HepG2 (cell line): ENCODE measurements around the gene IVD. TPM values are rescaled to one million over a fixed set of nuclear protein-coding genes. Genes with fewer than 3 reads are reported as not detected.
A peak's percentile ranks its signal among the peaks of the same experiment; 100 is the strongest.

Source experiments
- CCAR2 ChIP-seq: fragments of 200-400 bp; formaldehyde crosslinking; optimal IDR thresholded peaks from 2 replicates; pipeline ENCODE3; 2018; ENCODE audit warnings: low read depth, mild to moderate bottlenecking, low read length, moderate library complexity
- ELK4 ChIP-seq: sonication (generic); formaldehyde crosslinking; IDR thresholded peaks from 2 replicates; pipeline ENCODE4 v1.9.0; 2021; ENCODE audit warnings: missing genetic modification reagents, borderline replicate concordance
- FOSL2 ChIP-seq: sonication (generic); formaldehyde crosslinking; IDR thresholded peaks from 2 replicates; pipeline ENCODE4 v1.4.0; 2020; ENCODE audit warnings: missing genetic modification reagents
- FOXA1 ChIP-seq, 2 experiments: fragments of 450-650 bp in 1 of 2; sonication (generic) in 1 of 2; formaldehyde crosslinking in 1 of 2; IDR thresholded peaks; 2 replicates each; pipeline versions ENCODE4 v1.4.0 to v1.6.1; 2016 to 2020; ENCODE audit warnings: missing genetic modification reagents in 1 of 2
- FOXA3 ChIP-seq: IDR thresholded peaks from 2 replicates; pipeline ENCODE4 v1.6.1; 2016; ENCODE audit warnings: missing genetic modification reagents, missing compliant biosample characterization
- GZF1 ChIP-seq: sonication (generic); formaldehyde crosslinking; IDR thresholded peaks from 2 replicates; pipeline ENCODE4 v1.5.1; 2020; ENCODE audit warnings: mild to moderate bottlenecking, missing genetic modification reagents
- HOMEZ ChIP-seq: IDR thresholded peaks from 2 replicates; pipeline ENCODE4 v1.6.1; 2016; ENCODE audit warnings: low read depth
- JUN ChIP-seq: sonication (generic); formaldehyde crosslinking; IDR thresholded peaks from 2 replicates; pipeline ENCODE4 v1.4.0; 2020; ENCODE audit warnings: mild to moderate bottlenecking, missing genetic modification reagents
- NFRKB ChIP-seq: fragments of 450-650 bp; IDR thresholded peaks from 2 replicates; pipeline ENCODE4 v1.6.1; 2017
- NR2F2 ChIP-seq: IDR thresholded peaks from 2 replicates; pipeline ENCODE4 v1.6.1; 2012; ENCODE audit warnings: low read depth, inconsistent platforms, borderline replicate concordance
- PRDM4 ChIP-seq: sonication (generic); formaldehyde crosslinking; IDR thresholded peaks from 2 replicates; pipeline ENCODE4 v1.9.0; 2021; ENCODE audit warnings: missing genetic modification reagents, borderline replicate concordance
- RAD51 ChIP-seq: fragments of 450-650 bp; IDR thresholded peaks from 2 replicates; pipeline ENCODE4 v1.6.1; 2016; ENCODE audit warnings: borderline replicate concordance
- SAP130 ChIP-seq: IDR thresholded peaks from 2 replicates; pipeline ENCODE4 v1.6.1; 2016; ENCODE audit warnings: low read depth
- SIX4 ChIP-seq: sonication (generic); formaldehyde crosslinking; IDR thresholded peaks from 2 replicates; pipeline ENCODE4 v1.4.0; 2020; ENCODE audit warnings: missing genetic modification reagents
- TBL1XR1 ChIP-seq: fragments of 150-350 bp; IDR thresholded peaks from 2 replicates; pipeline ENCODE4 v1.6.1; 2014; ENCODE audit warnings: borderline replicate concordance, low read length; ENCODE audit not compliant: partially characterized antibody
- XBP1 ChIP-seq: sonication (generic); formaldehyde crosslinking; IDR thresholded peaks from 2 replicates; pipeline ENCODE4 v1.5.0; 2020; ENCODE audit warnings: missing genetic modification reagents
- ZBTB7A ChIP-seq: sonication (generic); formaldehyde crosslinking; IDR thresholded peaks from 2 replicates; pipeline ENCODE4 v1.8.0; 2022; ENCODE audit warnings: mild to moderate bottlenecking, missing genetic modification reagents
- ZNF180 ChIP-seq: sonication (generic); formaldehyde crosslinking; IDR thresholded peaks from 2 replicates; pipeline ENCODE4 v1.4.0; 2020; ENCODE audit warnings: low read depth, missing genetic modification reagents, borderline replicate concordance
- ZNF230 ChIP-seq: sonication (generic); formaldehyde crosslinking; IDR thresholded peaks from 2 replicates; pipeline ENCODE4 v1.4.0; 2020; ENCODE audit warnings: mild to moderate bottlenecking, missing genetic modification reagents
- ZNF253 ChIP-seq: sonication (generic); formaldehyde crosslinking; IDR thresholded peaks from 2 replicates; pipeline ENCODE4 v1.8.0; 2022; ENCODE audit warnings: mild to moderate bottlenecking, missing genetic modification reagents, borderline replicate concordance
- ZNF274 ChIP-seq: sonication (generic); formaldehyde crosslinking; IDR thresholded peaks from 2 replicates; pipeline ENCODE4 v1.5.1; 2020; ENCODE audit warnings: mild to moderate bottlenecking, missing genetic modification reagents
- ZNF331 ChIP-seq: sonication (generic); formaldehyde crosslinking; IDR thresholded peaks from 2 replicates; pipeline ENCODE4 v1.4.0; 2020; ENCODE audit warnings: missing genetic modification reagents
- ZNF430 ChIP-seq: sonication (generic); formaldehyde crosslinking; IDR thresholded peaks from 2 replicates; pipeline ENCODE4 v1.9.0; 2021; ENCODE audit warnings: mild to moderate bottlenecking, missing genetic modification reagents
- ZNF44 ChIP-seq: sonication (generic); formaldehyde crosslinking; IDR thresholded peaks from 2 replicates; pipeline ENCODE4 v1.5.1; 2020; ENCODE audit warnings: mild to moderate bottlenecking, missing genetic modification reagents
- ZNF652 ChIP-seq: IDR thresholded peaks from 2 replicates; pipeline ENCODE4 v1.6.1; 2016; ENCODE audit warnings: low read depth, borderline replicate concordance
- ZNF75D ChIP-seq: sonication (generic); formaldehyde crosslinking; IDR thresholded peaks from 2 replicates; pipeline ENCODE4 v1.8.1; 2023; ENCODE audit warnings: missing genetic modification reagents, mild to moderate bottlenecking, borderline replicate concordance
- ZNF768 ChIP-seq: sonication (generic); formaldehyde crosslinking; IDR thresholded peaks from 2 replicates; pipeline ENCODE4 v1.4.0; 2020; ENCODE audit warnings: missing genetic modification reagents
- ZNF83 ChIP-seq: sonication (generic); formaldehyde crosslinking; IDR thresholded peaks from 2 replicates; pipeline ENCODE4 v1.4.0; 2020; ENCODE audit warnings: missing genetic modification reagents, mild to moderate bottlenecking, borderline replicate concordance
- polyA plus RNA-seq, 8 experiments: library from polyadenylated mRNA; depleted of rRNA in 3 of 8; stranded (reverse) in 7 of 8; unstranded in 1 of 8; fragments of >200 nt; fragmentation: Illumina TruSeq in 4 of 8; extraction: Trizol in 4 of 8; gene quantifications; 2 replicates each; pipeline versions ENCODE4 v1.2.1 to v1.2.3, GENCODE V29; 2011 to 2016; ENCODE audit warnings: low read depth in 4 of 8, missing spikeins in 1 of 8, mixed read lengths in 1 of 8; ENCODE audit not compliant: insufficient read depth in 1 of 8
- total RNA-seq, 5 experiments: library from RNA; depleted of rRNA; stranded (reverse); fragments of >200 nt; fragmentation: Illumina TruSeq; extraction: Trizol; gene quantifications; 2 replicates each; pipeline ENCODE4 v1.2.3, GENCODE V29; 2016; ENCODE audit warnings: low read depth in 1 of 5

Gene IVD
- total and polyA plus RNA-seq, 2 of the 13 experiments (the other 11 are each of a cell fraction or from before 2014, with no cell fraction given) = 48.0 to 53.9 TPM

GRCh38 chr15:40357723-40358470 lies 47.7 kb upstream of the IVD start, which contains the start of gene DISP2 (continued):
- TF ChIP-seq HOMEZ (CRISPR knock-in tag) (no peak), ZNF230 (CRISPR knock-in tag) (no peak), ZNF75D (CRISPR knock-in tag) (no peak), XBP1 (no peak), FOSL2 (no peak), ZNF430 (CRISPR knock-in tag) (no peak), ZNF274 (CRISPR knock-in tag) (peak; percentile 60; the same call in 1 of the 2 replicates), JUN (CRISPR knock-in tag) (no peak), PRDM4 (CRISPR knock-in tag) (no peak), TBL1XR1 (no peak), GZF1 (CRISPR knock-in tag) (no peak), ZNF44 (CRISPR knock-in tag) (no peak), NR2F2 (no peak), ZNF253 (CRISPR knock-in tag) (no peak), SIX4 (CRISPR knock-in tag) (no peak), CCAR2 (no peak), ZNF331 (CRISPR knock-in tag) (no peak), SAP130 (peak; percentile 91), RAD51 (no peak), NFRKB (no peak), FOXA1 (IDR thresholded peaks at IDR 0.05) (no peak), FOXA1 (CRISPR knock-in tag; IDR thresholded peaks at IDR 0.05) (no peak), ZNF768 (CRISPR knock-in tag) (peak; percentile 54; the same call in 1 of the 2 replicates), FOXA3 (CRISPR knock-in tag) (no peak), ZNF83 (CRISPR knock-in tag) (no peak), ZNF652 (CRISPR knock-in tag) (no peak), ZNF180 (CRISPR knock-in tag) (no peak), ZBTB7A (CRISPR knock-in tag) (no peak), ELK4 (CRISPR knock-in tag) (no peak)
